GM12864 (cell line): ENCODE data around the gene ZNF714.

Experiments
- DNase-seq: peaks from one replicate; pipeline ENCODE4 v3.0.0-alpha.2; 2011; ENCODE audit warnings: low read depth
- H3K4me3 ChIP-seq: 2 replicates; pipeline ENCODE4 v1.5.1; 2011; ENCODE audit warnings: mild to moderate bottlenecking, low read depth, low read length, control low read depth
- TF ChIP-seq, protein P1 (sequence below): IDR thresholded peaks from 2 replicates; pipeline ENCODE4 v1.5.1; 2011; ENCODE audit warnings: low read depth, mild to moderate bottlenecking, moderate library complexity, low read length, control low read depth, inconsistent platforms; ENCODE audit errors: missing control alignments

The ZNF714 gene

GRCh38 chr19:21109116-21109515, 27.1 kb downstream of the ZNF714 start:
- TF ChIP-seq, protein P1, sequence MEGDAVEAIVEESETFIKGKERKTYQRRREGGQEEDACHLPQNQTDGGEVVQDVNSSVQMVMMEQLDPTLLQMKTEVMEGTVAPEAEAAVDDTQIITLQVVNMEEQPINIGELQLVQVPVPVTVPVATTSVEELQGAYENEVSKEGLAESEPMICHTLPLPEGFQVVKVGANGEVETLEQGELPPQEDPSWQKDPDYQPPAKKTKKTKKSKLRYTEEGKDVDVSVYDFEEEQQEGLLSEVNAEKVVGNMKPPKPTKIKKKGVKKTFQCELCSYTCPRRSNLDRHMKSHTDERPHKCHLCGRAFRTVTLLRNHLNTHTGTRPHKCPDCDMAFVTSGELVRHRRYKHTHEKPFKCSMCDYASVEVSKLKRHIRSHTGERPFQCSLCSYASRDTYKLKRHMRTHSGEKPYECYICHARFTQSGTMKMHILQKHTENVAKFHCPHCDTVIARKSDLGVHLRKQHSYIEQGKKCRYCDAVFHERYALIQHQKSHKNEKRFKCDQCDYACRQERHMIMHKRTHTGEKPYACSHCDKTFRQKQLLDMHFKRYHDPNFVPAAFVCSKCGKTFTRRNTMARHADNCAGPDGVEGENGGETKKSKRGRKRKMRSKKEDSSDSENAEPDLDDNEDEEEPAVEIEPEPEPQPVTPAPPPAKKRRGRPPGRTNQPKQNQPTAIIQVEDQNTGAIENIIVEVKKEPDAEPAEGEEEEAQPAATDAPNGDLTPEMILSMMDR, result no peak
- DNase-seq, result no peak
- H3K4me3 ChIP-seq, result no peak overlapping the region

DNA sequence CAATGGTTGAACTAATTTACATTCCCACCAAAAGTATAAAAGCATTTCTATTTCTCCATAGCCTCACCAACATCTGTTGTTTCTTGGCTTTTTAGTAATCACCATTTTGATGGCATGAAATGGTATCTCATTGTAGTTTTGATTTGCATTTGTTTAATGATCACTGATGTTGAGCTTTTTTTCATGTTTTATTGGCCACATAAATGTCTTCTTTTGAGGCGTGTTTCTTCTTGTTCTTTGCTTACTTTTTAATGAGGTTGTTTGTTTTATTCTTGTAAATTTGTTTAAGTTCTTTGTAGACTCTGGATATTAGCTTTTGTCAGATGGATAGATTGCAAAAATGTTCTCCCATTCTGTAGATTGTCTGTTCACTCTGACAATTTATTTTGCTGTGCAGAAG, 28.2 kb downstream of the ZNF714 start:
- no peak overlapping the region for H3K4me3 ChIP-seq
- TF ChIP-seq, protein P1, result no peak
- DNase-seq, result no peak

DNA sequence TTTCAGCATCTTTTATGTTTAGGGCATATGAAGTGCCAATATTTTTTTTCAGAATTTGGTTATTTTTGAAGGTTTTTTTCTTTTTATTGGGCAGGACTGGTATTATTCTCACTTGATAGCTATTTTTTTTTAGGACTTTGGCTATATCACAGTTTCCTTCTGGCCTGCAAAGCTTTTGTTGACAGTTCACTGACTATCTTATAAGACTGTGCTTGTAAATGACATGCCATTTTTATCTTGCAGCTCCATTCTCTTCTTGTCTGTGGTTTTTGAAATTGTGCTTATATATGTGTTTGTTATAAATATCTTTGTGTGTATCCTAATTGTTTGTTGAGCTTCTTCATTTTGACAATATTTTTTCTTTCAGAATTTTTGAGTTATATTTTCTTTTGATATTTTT, 33.4 kb downstream of the ZNF714 start:
- DNase-seq, result no peak
- H3K4me3 ChIP-seq, result no peak overlapping the region
- TF ChIP-seq, protein P1, result no peak

GRCh38 chr19:21117041-21117907, 35.3 kb downstream of the ZNF714 start:
- DNase-seq, result no peak
- TF ChIP-seq, protein P1, result no peak
- no peak overlapping the region for H3K4me3 ChIP-seq

DNA sequence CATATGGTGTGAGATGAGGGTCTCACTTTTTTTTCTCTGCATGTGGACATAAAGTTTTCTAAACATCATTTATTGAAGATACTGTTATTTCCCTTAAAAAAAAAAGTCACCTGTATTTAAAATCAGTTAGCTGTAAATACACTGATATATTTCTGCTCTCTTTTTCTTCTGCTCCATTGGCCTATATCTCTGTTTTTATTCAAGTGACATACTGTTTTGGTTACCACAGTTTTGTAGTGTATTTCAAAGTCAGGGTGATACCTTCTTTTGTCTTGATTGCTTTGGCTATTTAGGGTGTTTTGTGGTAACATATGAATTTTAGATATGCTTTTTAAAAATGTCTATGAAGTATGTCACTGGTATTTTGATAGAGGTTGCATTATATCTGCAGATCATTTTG, 44.1 kb downstream of the ZNF714 start:
- no peak for DNase-seq
- H3K4me3 ChIP-seq, result no peak overlapping the region
- TF ChIP-seq, protein P1, result no peak

DNA sequence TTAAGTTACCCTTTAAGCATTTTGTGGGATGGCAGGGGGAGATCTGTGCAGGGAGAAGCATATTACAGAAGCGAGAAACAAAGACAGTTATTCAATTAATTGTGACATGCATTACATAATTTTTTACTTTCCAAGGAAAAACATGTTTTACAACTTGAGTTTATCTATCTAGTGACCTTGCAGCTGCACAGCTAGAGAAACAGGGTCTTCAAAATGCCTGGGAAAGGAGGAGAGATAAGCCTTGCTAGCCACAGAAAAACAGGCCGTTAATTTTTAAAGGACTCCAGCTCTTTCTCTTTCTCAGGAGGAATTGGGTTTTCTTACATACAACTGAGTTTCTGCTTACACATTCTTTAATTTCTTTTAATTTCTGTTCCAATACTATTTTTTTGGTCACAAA, 45.0 kb downstream of the ZNF714 start:
- H3K4me3 ChIP-seq, result no peak overlapping the region
- DNase-seq, result no peak
- TF ChIP-seq, protein P1, result no peak

- no peak overlapping the region for H3K4me3 ChIP-seq
- TF ChIP-seq, protein P1, result no peak
- no peak for DNase-seq
Measured at GRCh38 chr19:21127898-21128297, 45.9 kb downstream of the ZNF714 start.
